Skin of body (tissue), 2 donors: ENCODE data around the gene ADD3. TPM values are rescaled to one million over a fixed set of nuclear protein-coding genes. Genes with fewer than 3 reads are reported as not detected.

Source experiments
- DNase-seq: peaks from one replicate; lab custom pipeline; 2025; lab: John Stamatoyannopoulos, UW
- total RNA-seq: library from RNA; depleted of rRNA; stranded (reverse); fragments of >200 nt; gene quantifications from one replicate; pipeline ENCODE4 v1.2.3, GENCODE V29; 2014

ADD3 gene
- total RNA-seq, 1 donor from 2014 or later, result 213 TPM

GRCh38 chr10:109998513-109998912, 9.3 kb upstream of the ADD3 start:
- no peak for DNase-seq

- DNase-seq, result peak; percentile 21
These were observed 4.8 kb upstream of the ADD3 start for GRCh38 chr10:110002801-110003523.

GRCh38 chr10:110003524-110003885, 4.3 kb upstream of the ADD3 start:
- no peak for DNase-seq

DNA sequence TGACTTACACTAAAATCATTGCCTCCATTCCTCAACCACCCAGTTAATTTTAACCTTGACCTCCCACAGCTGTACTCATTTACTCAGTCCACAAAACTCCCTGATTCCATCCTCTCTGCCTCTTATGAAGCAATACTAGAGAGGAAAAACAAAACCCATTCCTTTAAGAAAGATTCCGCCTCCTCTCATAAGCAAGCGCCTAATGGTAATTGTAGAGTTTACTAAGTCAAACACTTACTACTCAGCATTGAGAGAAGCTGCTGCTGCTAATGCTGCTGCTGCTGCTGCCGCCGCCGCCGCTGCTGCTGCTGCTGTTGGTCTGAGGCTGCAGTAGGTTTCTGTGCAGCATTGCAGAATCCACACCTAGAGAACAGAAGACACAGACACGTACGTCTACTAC, 2.1 kb upstream of the ADD3 start:
- DNase-seq, result peak; percentile 43

GRCh38 chr10:110006358-110007160, 1.2 kb upstream of the ADD3 start:
- DNase-seq, result peak; percentile 92

GRCh38 chr10:110007161-110007700, 553 bp upstream of the ADD3 start:
- no peak for DNase-seq

GRCh38 chr10:110008518-110009339, 945 bp downstream of the ADD3 start:
- DNase-seq, result peak; percentile 38

DNA sequence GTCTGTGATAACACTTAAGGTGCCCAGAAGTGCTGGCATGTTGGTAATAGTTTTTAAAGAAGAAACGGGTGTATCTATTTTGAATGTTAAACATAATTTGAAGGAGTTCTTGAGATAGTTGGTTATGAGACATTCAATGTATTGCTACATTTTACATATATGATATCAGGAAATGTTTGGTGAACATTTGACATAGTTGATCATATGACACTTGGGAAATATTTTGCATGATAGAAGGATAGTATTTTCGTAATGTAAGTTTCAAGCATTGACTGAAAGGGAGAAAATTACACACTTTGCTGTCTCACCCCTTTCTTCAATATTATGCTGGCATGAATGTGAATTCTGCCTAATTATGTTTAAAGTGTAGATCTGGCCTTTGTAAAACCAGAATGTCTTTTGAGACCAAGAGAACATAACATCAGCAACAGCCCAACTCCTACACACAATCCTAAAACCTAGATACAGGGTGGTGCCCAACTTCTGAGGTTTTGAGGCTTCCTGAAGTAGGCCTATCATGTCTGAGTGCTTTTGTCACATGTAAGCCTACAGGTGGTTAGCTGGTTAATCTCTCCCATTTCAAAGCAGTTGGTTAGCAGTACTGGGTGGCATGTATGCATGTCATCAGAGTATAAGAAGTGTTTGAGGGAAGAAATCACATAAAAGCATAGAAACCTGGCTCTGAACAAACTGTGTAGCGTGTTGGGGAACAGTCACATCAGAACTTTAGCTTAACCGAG, 2.1 kb downstream of the ADD3 start:
- no peak for DNase-seq

DNA sequence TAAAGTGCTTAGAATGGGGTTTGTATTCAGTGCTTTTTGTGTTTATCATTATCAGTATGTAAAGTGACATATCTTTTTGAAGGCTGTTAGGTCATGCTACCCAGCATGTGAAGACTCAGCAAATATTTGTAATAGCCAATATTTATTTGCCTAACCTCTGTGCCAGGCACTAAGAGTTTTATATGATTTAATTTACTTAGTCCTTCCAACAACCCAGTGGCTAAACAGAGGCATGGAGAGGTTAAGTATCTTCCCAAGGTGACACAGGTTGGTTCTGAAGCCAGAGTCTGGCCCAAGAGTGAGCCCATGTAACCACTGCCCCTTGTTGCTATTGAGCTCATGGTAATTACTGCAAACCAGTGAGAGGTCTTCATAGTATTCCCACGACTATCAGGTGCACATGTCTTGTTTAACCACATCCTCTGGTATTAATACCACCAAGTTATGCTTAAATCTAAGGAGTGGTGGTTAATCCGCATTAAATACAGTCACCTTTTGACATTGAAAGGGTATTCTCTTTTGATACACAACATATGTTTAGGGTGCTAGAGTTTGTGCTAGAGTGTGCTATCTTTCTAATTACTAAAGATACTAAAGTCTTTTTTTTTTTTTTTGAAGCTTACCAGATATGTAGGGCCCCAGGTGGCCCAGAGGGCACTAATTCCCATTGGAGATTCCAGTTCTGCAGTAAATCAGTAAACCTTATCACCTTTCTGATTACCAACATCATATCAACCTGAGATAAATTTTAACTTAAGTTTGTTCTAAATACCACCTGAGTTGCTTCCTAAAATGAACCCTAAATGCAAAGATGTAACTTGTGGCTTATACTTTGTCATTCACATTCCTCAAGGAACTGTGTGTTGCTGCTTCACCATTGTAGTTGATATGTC, 2.9 kb downstream of the ADD3 start:
- no peak for DNase-seq

GRCh38 chr10:110011681-110012080, 3.9 kb downstream of the ADD3 start:
- DNase-seq, result no peak

- DNase-seq, result no peak
These were observed 6.0 kb downstream of the ADD3 start for GRCh38 chr10:110013630-110014293.

GRCh38 chr10:110016039-110016438, 8.3 kb downstream of the ADD3 start:
- no peak for DNase-seq

DNA sequence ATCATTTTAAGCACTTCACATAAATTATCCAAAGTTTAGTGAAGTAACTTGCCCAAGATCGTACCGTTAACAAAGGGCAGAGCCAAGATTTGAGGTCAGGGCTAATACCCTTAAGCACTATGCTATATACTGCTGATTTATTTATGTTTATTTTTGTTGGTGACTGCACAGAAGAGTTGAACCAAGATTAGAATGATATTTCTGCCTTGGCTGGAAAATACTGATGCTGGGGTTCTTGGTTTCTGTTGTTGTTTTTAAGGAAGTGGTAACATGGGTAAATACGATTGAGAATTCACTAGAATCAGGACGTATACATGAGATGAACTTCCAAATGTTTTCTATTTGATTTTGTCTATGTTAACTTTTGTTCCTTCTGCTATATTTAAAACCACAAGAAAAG, 9.3 kb downstream of the ADD3 start:
- DNase-seq, result no peak

GRCh38 chr10:110017907-110018306, 10.1 kb downstream of the ADD3 start:
- DNase-seq, result no peak

GRCh38 chr10:110020265-110020664, 12.5 kb downstream of the ADD3 start:
- no peak for DNase-seq

DNA sequence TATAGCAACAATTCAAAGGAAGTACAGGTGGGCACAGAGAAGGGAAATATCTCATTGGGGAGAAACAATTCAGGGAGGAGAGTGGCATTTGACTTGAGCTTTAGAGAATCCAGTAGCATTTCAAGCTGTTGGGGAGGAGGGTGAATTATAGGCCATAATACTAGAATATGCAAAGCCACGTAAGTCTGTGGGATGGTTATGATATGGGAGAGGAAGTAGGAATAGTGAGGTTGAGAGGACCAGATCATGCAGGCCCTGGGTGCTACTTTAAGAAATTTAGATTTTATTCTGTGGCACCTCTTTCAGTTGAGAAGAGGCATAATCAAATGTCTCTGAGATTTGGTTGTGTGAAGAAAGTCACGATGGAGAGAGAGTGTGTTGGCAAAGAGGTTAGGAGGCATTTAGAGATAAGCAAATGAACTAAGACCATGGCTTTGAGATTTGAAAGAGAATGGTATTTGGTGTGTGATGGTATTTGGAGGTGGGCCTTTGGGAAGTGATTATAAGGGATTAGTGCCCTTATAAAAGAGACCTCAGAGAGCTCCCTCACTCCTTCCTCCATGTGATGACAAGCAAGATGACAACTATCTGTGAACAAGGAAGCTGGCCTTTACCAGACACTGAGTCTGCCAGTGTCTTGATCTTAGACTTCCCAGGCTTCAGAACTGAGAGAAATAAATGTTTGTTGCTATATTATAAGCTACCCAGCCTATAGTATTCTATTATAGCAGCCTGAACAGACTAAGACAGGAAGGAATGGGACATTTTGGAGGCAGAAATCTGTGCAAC, 15.1 kb downstream of the ADD3 start:
- no peak for DNase-seq

DNA sequence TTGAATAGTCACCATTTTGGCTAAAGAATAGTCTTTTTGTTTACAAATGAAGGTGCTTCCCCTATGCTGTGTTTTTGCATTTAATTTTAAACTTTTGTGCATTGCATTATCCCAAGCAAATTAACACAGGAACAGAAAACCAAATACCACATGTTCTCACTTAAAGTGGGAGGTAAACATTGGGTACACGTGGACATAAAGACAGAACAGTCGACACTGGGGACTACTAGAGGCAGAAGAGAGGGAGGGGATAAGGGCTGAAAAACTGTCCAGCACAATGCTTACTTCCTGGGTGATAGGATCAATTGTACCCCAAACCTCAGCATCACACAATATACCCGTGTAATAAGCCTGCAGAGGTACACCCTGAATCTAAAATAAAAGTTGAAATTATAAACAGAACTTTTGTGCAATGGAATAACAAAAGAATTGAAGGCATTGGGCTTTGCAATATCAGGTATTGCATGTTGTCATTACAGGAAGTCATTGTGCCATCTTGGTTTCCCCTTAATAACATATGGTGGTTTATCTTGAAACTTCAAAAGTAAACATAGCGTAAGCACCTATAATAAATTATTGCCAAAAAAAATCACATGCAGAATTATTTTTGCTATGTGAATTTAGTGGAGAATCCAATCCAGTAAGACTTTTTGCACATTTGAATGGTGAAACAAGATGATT, 16.1 kb downstream of the ADD3 start:
- no peak for DNase-seq

DNA sequence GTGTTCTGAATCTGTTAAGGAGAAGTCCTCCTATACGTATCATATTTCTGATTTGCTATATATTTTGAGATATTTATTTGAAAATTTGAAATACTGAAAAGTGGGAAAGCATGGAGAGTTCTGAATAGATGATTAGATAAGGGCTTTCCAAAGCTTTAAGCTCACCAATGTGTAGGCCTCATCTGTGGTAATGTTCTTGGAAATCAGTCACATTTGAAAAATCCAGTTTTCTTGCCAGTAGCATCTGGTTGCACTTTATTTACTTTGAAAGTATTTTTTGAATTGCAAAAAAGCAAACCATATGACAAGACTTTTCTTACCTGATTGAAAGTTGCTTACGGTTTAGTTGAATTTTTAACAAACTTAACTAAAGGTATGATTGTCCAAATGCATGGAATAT, 21.7 kb downstream of the ADD3 start:
- peak; percentile 47 for DNase-seq
